GM12874 (cell line): Measurements from ENCODE around the gene IREB2.

Experiments used
- CTCF ChIP-seq: IDR thresholded peaks from 2 replicates; pipeline ENCODE4 v1.5.1; 2011; ENCODE audit warnings: low read depth, mild to moderate bottlenecking, control low read depth, low read length, moderate library complexity; ENCODE audit not compliant: insufficient read depth

IREB2 gene

GRCh38 chr15:78449220-78449999 is 11.4 kb downstream of the IREB2 start:
- no peak for TF ChIP-seq CTCF

- no peak for TF ChIP-seq CTCF
Observed at GRCh38 chr15:78450285-78450858, 12.4 kb downstream of the IREB2 start.

GRCh38 chr15:78452485-78452884 is 14.5 kb downstream of the IREB2 start:
- TF ChIP-seq CTCF, result no peak

- TF ChIP-seq CTCF, result no peak
Observed at GRCh38 chr15:78453447-78453846, 15.4 kb downstream of the IREB2 start.

- TF ChIP-seq CTCF, result no peak
Observed at GRCh38 chr15:78454992-78455391, 17.0 kb downstream of the IREB2 start.

- no peak for TF ChIP-seq CTCF
Observed at GRCh38 chr15:78455749-78456148, 17.7 kb downstream of the IREB2 start.

GRCh38 chr15:78456426-78456825 is 18.4 kb downstream of the IREB2 start:
- no peak for TF ChIP-seq CTCF
